Activated T-helper 1 cell treated with anti-CD3 and anti-CD28 coated beads, Interleukin-12 subunit alpha, Interleukin-12 subunit beta, Interleukin-2, Interleukin-4 antibody, amounts not matched to agents 30 ng/mL and 10 ng/mL and 1 ng/mL, durations not matched to agents 14 hours and 24 hours and 36 hours (primary cell): ENCODE results near the gene GPR135. TPM values are rescaled to one million over a fixed set of nuclear protein-coding genes. Genes with fewer than 3 reads are reported as not detected.
"Not testable (repeated sequence)": the region's sequence is repeated elsewhere in the genome, so short reads cannot be mapped to it uniquely, and the experiment has no call there.

ENCODE experiments used
- DNase-seq: peaks from one replicate; pipeline ENCODE4 v3.0.0; 2021; ENCODE audit warnings: low spot score
- H3K27ac Mint-ChIP-seq: one replicate; pipeline ENCODE4 v1.8.0; 2021; ENCODE audit warnings: mild to moderate bottlenecking, mixed read lengths
- H3K27me3 Mint-ChIP-seq: one replicate; pipeline ENCODE4 v1.8.0; 2022; ENCODE audit warnings: mild to moderate bottlenecking, moderate library complexity, mixed read lengths; ENCODE audit not compliant: insufficient read depth
- H3K36me3 Mint-ChIP-seq: one replicate; pipeline ENCODE4 v1.8.0; 2021; ENCODE audit warnings: low read depth, mixed read lengths
- H3K4me1 Mint-ChIP-seq: one replicate; pipeline ENCODE4 v1.8.0; 2021; ENCODE audit warnings: low read depth, mixed read lengths
- H3K4me3 Mint-ChIP-seq: one replicate; pipeline ENCODE4 v1.8.0; 2021; ENCODE audit warnings: mild to moderate bottlenecking, moderate library complexity, mixed read lengths
- H3K9me3 Mint-ChIP-seq: one replicate; pipeline ENCODE4 v1.8.0; 2021; ENCODE audit warnings: mixed read lengths
- intact Hi-C: fragments of 100-400 bp; cut with micrococcal nuclease; formaldehyde crosslinking; loops from one replicate; pipeline ENCODE4 v1.15.1; 2024
- total RNA-seq: library from RNA; stranded (reverse); gene quantifications from 2 replicates; pipeline ENCODE4 v1.2.3, GENCODE V29; 2022

Gene GPR135
- total RNA-seq, 1 donor from 2014 or later: 1.5 TPM

- no peaks in the 10 kb centered on the region for H3K4me1 Mint-ChIP-seq
- intact Hi-C loops: no loop called here
- peaks cover 10% of the 10 kb centered on the region for H3K27me3 Mint-ChIP-seq
- peaks cover 1% of the 10 kb centered on the region for H3K36me3 Mint-ChIP-seq
- H3K27ac Mint-ChIP-seq: no peak overlapping the region
- DNase-seq: no peak
- no peak overlapping the region for H3K4me3 Mint-ChIP-seq
- H3K9me3 Mint-ChIP-seq: no peaks in the 10 kb centered on the region
Measured at GRCh38 chr14:59461891-59462290, 3.3 kb downstream of the GPR135 start.

DNA sequence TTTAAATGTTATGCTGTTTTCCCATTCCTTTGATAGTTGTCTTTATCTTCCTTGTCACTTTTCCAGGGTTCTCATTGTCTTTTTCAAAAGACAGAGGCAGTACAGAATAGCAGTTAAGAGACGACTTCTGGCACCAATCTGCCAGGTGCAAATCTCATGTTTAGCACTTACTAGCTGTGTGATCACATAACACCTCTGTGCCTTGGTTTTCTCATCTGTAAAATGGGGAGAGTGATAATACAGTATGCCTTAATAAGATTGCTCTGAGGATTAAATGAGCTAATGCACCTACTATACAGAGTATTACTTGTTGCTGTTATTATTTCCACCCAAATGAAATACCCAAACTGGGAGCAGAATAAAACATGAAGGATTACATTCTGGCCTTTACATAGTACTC lies 4.8 kb downstream of the GPR135 start:
- H3K9me3 Mint-ChIP-seq: no peaks in the 10 kb centered on the region
- H3K27ac Mint-ChIP-seq: no peak overlapping the region
- H3K27me3 Mint-ChIP-seq: peaks cover 6% of the 10 kb centered on the region
- no peaks in the 10 kb centered on the region for H3K4me1 Mint-ChIP-seq
- H3K4me3 Mint-ChIP-seq: no peak overlapping the region
- peaks cover 8% of the 10 kb centered on the region for H3K36me3 Mint-ChIP-seq
- intact Hi-C loops: no loop called here
- no peak for DNase-seq

- intact Hi-C loops: no loop called here
- H3K9me3 Mint-ChIP-seq: no peaks in the 10 kb centered on the region
Measured at GRCh38 chr14:59458486-59458885, 6.7 kb downstream of the GPR135 start.

DNA sequence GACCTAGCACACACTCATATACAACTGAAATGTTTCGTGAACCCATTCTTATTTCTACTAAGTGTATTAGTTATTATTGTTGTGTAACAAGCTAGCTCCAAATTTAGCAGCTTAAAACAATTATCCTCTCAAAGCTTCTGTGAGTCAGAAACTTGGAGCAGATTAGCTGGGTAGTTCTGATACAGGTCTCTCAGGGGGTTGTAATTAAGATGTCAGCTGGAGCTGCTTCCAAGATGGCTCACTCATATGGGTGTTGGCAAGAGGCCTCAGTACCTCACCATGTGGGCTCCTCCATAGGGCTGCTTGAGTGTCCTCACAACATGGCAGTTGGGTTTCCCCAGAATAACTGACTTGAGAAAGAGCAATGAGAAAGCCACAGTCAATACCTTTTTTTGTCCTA lies 9.8 kb downstream of the GPR135 start:
- intact Hi-C loops: no loop called here
- Mint-ChIP-seq H3K36me3 (peaks cover 9% of the 10 kb centered on the region), H3K4me1 (no peaks in the 10 kb centered on the region), H3K27ac (no peak overlapping the region), H3K27me3 (peaks cover 2% of the 10 kb centered on the region), H3K4me3 (no peak overlapping the region), H3K9me3 (no peaks in the 10 kb centered on the region)
- no peak for DNase-seq

More at GRCh38 chr14:59458486-59458885, 6.7 kb downstream of the GPR135 start:
- Mint-ChIP-seq H3K27me3 (peaks cover 6% of the 10 kb centered on the region), H3K4me3 (no peak overlapping the region), H3K36me3 (peaks cover 9% of the 10 kb centered on the region), H3K4me1 (no peaks in the 10 kb centered on the region), H3K27ac (no peak overlapping the region)
- DNase-seq: no peak

DNA sequence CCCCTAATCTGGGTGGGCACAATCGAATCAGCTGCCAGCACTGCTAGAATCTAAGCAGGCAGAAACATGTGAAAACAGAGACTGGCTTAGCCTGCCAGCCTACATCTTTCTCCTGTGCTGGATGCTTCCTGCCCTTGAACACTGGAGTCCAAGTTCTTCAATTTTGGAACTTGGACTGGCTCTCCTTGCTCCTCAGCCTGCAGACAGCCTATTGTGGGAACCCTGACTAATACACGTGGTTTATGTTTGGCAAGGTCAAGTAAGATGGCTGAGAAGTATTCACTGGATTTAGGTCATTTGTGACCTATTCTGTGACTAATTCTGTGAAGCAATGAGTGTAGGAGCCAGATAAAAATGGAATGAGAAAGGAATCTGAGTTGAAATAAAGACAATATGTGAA lies 11.0 kb downstream of the GPR135 start:
- H3K4me1 Mint-ChIP-seq: no peaks in the 10 kb centered on the region
- no peak overlapping the region for H3K4me3 Mint-ChIP-seq
- peaks cover 2% of the 10 kb centered on the region for H3K27me3 Mint-ChIP-seq
- H3K9me3 Mint-ChIP-seq: no peaks in the 10 kb centered on the region
- peaks cover 9% of the 10 kb centered on the region for H3K36me3 Mint-ChIP-seq
- intact Hi-C loops: no loop called here
- no peak overlapping the region for H3K27ac Mint-ChIP-seq
- no peak for DNase-seq

GRCh38 chr14:59451849-59452248 lies 13.3 kb downstream of the GPR135 start:
- Mint-ChIP-seq H3K27me3 (peaks cover 2% of the 10 kb centered on the region), H3K9me3 (no peaks in the 10 kb centered on the region), H3K36me3 (peaks cover 9% of the 10 kb centered on the region), H3K27ac (no peak overlapping the region), H3K4me1 (no peaks in the 10 kb centered on the region), H3K4me3 (no peak overlapping the region)
- no peak for DNase-seq
- intact Hi-C loops: no loop called here

DNA sequence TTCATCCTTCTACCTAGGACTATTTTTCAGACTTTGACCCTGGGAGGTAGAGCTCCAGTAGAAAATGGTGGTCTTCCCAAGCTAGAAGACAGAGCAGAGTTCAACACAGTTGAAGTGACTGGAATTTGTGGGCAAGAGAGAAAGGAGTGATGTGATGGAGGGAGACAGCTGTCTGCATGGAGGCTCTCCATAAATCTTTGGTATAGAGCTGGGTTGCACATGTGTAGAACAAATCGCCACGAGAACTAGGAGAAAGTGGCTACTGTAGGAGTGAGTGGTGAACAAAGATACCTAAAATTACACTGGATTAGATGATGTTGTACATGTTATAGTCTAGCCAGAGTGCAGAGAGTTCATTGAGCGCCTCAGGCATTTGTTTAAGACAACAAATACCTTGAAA lies 14.5 kb downstream of the GPR135 start:
- no peak for DNase-seq
- Mint-ChIP-seq H3K4me3 (no peak overlapping the region), H3K4me1 (no peaks in the 10 kb centered on the region), H3K27me3 (peaks cover 2% of the 10 kb centered on the region), H3K36me3 (peaks cover 6% of the 10 kb centered on the region), H3K27ac (no peak overlapping the region), H3K9me3 (no peaks in the 10 kb centered on the region)
- intact Hi-C loops: no loop called here

DNA sequence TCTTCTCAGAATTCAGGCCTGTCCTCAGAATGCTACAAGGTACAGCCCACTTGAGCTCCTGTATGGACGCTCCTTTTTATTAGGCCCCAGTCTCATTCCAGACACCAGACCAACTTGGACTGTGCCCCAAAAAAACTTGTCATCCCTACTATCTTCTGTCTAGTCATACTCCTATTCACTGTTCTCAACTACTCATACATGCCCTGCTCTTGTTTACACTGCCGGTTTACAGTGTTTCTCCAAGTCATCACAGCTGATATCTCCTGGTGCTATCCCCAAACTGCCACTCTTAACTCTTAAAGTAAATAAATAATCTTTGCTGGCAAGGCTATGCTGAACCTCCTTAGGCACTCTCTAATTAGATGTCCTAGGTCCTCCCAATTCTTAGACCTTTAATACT lies 16.5 kb downstream of the GPR135 start:
- DNase-seq, H3K27me3 Mint-ChIP-seq, intact Hi-C loops, H3K9me3 Mint-ChIP-seq, H3K4me1 Mint-ChIP-seq, H3K4me3 Mint-ChIP-seq, H3K36me3 Mint-ChIP-seq, H3K27ac Mint-ChIP-seq: not testable (repeated sequence)

DNA sequence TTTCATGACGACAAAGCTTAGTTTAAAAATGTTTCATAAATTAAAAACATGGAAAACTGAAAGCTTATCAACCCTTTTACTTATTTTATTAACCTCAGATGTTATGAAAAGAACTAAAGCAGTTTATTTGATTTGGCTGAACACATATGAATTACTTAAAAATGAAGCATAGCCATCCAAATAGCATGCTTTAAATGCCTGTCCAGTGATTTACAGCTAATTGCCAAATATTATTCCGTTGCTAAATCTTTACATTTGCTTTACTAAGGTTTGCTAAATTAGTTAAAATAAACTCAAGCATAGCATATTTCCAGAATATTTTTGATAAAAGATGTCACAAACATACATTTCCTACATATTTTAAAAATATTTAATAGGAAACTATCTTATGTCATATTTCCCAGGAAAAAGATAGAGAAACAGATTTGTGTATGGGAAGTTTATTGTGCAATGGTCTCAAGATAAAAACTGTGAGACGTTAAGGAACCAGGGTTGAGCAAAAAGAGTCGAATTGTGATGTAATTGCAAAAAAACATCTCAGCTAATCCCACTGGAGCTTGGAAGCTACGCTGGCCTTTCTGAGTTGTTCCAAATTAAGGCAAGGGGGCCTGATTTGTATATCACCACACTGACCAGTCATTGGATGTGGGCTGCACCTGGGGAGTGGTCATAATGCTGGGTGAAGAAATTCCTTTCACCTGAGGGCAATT lies 25.8 kb downstream of the GPR135 start:
- no peak overlapping the region for H3K27ac Mint-ChIP-seq
- H3K36me3 Mint-ChIP-seq: no peaks in the 10 kb centered on the region
- H3K9me3 Mint-ChIP-seq: no peaks in the 10 kb centered on the region

GRCh38 chr14:59438195-59438647 lies 27.0 kb downstream of the GPR135 start:
- intact Hi-C loops: no loop called here
- DNase-seq: no peak
- Mint-ChIP-seq H3K27me3 (peaks cover 6% of the 10 kb centered on the region), H3K27ac (no peak overlapping the region), H3K9me3 (no peaks in the 10 kb centered on the region), H3K4me3 (no peak overlapping the region), H3K36me3 (no peaks in the 10 kb centered on the region), H3K4me1 (no peaks in the 10 kb centered on the region)

More for the DNA sequence above, 25.8 kb downstream of the GPR135 start:
- Mint-ChIP-seq H3K4me1 (no peaks in the 10 kb centered on the region), H3K27me3 (peaks cover 6% of the 10 kb centered on the region), H3K4me3 (no peak overlapping the region)
- no peak for DNase-seq
- intact Hi-C loops: no loop called here

GRCh38 chr14:59435987-59436386 lies 29.2 kb downstream of the GPR135 start:
- DNase-seq: no peak
- H3K27me3 Mint-ChIP-seq: peaks cover 3% of the 10 kb centered on the region
- H3K4me3 Mint-ChIP-seq: no peak overlapping the region
- no peaks in the 10 kb centered on the region for H3K4me1 Mint-ChIP-seq
- H3K9me3 Mint-ChIP-seq: no peaks in the 10 kb centered on the region
- H3K27ac Mint-ChIP-seq: no peak overlapping the region
- intact Hi-C loops: no loop called here
- H3K36me3 Mint-ChIP-seq: no peaks in the 10 kb centered on the region

DNA sequence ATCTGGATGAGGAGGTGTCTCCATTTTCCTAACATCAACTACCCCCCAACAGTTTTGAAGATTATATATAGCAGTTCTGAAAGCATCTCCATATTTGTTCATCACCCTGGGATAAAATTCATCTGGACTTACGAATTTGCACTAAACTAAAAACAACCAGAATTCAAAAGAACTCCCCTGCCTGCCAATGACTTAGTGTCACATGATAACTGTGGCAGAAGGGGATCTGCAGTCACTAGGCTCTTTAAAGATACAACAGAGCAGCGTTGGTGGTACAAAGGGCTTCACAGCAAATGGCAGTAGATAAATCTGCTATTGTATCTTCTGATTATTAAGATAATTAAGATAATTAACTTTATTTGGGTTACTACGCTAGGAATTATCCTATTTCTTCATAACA lies 30.1 kb downstream of the GPR135 start:
- no peaks in the 10 kb centered on the region for H3K36me3 Mint-ChIP-seq
- no peak overlapping the region for H3K27ac Mint-ChIP-seq
- no peak for DNase-seq
- no peaks in the 10 kb centered on the region for H3K9me3 Mint-ChIP-seq
- H3K4me3 Mint-ChIP-seq: no peak overlapping the region
- intact Hi-C loops: no loop called here
- H3K4me1 Mint-ChIP-seq: no peaks in the 10 kb centered on the region
- H3K27me3 Mint-ChIP-seq: no peaks in the 10 kb centered on the region

DNA sequence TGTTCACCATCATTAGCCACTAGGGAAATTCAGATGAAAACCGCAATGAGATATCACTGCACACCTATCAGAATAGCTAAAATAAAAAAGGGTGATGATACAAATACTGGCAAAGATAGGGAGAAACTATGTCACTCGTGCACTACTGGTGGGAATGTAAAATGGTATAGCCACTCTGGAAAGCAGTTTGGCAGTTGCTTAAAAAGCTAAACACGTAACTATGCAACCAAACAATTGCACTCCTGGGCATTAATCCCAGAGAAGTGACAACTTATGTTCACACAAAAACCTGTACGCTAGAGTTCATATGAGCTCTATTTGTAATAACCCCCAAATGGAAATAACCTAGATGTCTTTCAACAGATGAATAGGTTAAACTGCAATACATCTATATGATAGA lies 35.4 kb downstream of the GPR135 start:
- H3K9me3 Mint-ChIP-seq: no peaks in the 10 kb centered on the region
- H3K4me1 Mint-ChIP-seq: no peaks in the 10 kb centered on the region
- H3K27ac Mint-ChIP-seq: no peak overlapping the region
- no peaks in the 10 kb centered on the region for H3K27me3 Mint-ChIP-seq
- H3K36me3 Mint-ChIP-seq: no peaks in the 10 kb centered on the region
- no peak for DNase-seq
- intact Hi-C loops: no loop called here
- H3K4me3 Mint-ChIP-seq: no peak overlapping the region

GRCh38 chr14:59428581-59429012 lies 36.6 kb downstream of the GPR135 start:
- H3K36me3 Mint-ChIP-seq: no peaks in the 10 kb centered on the region
- H3K9me3 Mint-ChIP-seq: no peaks in the 10 kb centered on the region
- no peaks in the 10 kb centered on the region for H3K27me3 Mint-ChIP-seq
- DNase-seq: no peak
- no peaks in the 10 kb centered on the region for H3K4me1 Mint-ChIP-seq
- H3K27ac Mint-ChIP-seq: no peak overlapping the region
- intact Hi-C loops: no loop called here
- no peak overlapping the region for H3K4me3 Mint-ChIP-seq
